MV-4-11 (cell line): ENCODE results near the gene LGMN.
A peak's percentile ranks its signal among the peaks of the same experiment; 100 is the strongest.
"Not testable (repeated sequence)": the region's sequence is repeated elsewhere in the genome, so short reads cannot be mapped to it uniquely, and the experiment has no call there.

Experiments
- DNase-seq: peaks from one replicate; lab custom pipeline; 2025; lab: John Stamatoyannopoulos, UW

LGMN gene

DNA sequence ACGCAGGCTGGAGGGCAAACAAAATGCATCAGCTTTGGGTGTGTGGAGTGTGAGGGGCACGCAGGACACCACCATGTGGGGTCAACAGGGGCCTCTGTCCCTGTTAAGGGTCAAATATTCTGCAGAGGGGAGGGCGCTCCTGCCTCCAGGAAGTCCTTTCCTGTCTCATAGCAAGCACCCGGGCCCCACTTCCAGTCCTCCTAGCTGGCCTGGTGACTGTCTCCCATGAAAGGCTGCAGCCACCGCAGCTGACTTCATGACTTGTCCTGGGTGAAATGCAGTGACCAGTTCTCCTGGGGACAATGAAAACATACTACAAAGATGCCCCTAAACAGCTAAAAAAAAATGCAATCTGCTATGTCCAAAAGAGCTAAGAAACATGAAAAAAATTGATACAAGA is 53.6 kb downstream of the LGMN start:
- DNase-seq: no peak

DNA sequence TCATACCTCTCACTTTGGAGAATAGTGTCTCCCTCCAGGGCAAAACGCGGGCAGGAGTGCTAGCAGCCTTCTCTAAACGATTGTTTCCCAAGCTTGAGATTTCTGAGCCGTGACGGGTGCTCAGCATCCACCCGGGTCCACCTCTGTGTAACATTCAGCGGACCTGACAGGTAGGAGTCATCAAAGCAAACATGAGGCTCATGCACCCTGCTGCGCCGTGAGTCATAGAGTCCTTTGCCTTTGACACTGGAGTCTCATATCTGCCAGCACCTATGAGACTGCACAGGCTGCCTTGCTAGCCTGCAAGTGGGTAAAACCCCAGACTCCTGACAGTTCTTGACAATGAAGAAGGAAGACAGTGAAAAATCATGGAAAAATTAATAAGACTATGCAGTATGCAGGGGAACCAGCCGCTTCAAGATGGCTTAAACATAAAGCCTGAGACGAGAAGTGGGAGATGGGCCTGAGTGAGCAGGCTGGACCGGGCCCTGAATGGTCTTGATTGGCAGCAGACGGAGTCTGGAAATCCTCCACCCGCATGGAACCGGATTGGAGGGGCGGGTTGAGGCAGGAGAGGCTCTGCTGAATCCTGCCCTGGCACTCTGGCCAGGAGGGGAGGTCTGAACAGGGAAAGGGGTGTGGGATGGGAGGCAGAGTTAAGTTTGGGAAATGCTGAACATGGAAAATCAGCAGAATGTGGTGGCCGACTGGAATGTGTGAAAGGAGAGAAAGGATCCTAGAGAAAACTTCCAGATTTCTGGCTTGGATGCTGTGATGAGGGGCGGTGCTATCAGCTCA is 54.2 kb downstream of the LGMN start:
- no peak for DNase-seq

DNA sequence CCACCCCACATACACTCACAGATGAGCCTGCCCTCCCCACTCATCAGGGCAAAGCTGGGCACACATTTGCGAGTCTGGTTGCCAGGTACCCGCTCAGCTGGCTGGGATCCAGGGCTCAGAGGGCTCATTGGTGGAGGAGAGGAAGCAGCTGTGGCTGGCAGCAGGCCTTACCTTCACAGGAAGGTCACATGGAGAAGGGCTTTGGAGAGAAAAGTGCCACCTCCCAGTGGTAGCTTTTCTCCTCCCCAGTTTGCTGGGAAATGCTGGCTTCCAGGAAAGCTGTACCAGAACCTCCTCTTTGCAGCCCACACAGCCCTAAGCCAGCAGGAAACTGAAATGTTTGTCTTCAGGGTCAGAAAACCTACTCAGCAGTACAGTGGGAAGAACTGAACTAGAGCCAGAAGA is 55.6 kb downstream of the LGMN start:
- DNase-seq: no peak

DNA sequence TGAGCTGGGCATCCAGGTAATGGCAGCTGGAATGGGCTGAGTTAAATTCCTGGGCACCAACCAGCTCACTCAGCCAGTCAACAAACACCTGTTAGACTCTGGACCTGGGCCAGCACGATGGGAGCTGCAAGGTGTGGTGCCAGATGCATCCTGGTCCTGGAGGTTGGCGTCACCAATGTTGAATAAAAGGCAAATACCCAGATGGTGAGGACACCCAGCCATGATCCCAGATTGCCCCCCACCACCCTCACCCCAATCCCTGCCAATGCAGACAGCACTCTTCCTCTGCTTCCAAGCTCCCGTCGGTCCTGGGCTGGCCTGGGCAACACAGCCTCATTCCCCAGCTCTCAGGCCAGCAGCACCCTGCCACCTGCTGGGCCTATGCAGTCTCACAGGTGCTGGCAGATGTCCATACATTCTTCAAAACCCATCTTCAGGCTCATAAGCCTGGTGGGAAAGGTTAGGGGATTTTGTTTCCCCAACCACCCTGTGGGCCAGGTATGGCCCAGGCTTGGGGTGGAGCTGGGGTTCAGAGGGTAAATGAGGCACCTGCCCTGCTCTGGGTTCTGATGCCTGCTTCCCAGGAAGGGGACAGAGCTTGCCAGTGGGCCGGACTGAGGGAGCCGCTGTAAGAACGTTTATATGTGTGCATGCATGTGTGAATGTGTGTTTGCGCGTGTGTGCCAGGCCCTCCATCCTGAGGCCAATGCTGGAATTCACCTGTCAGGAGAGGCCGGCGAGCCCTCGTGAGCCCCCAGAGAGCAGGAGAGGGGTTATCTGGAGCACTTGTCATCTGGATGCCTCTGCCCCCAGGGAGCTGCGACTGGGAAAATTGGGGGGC is 58.0 kb downstream of the LGMN start:
- DNase-seq: peak; percentile 20

DNA sequence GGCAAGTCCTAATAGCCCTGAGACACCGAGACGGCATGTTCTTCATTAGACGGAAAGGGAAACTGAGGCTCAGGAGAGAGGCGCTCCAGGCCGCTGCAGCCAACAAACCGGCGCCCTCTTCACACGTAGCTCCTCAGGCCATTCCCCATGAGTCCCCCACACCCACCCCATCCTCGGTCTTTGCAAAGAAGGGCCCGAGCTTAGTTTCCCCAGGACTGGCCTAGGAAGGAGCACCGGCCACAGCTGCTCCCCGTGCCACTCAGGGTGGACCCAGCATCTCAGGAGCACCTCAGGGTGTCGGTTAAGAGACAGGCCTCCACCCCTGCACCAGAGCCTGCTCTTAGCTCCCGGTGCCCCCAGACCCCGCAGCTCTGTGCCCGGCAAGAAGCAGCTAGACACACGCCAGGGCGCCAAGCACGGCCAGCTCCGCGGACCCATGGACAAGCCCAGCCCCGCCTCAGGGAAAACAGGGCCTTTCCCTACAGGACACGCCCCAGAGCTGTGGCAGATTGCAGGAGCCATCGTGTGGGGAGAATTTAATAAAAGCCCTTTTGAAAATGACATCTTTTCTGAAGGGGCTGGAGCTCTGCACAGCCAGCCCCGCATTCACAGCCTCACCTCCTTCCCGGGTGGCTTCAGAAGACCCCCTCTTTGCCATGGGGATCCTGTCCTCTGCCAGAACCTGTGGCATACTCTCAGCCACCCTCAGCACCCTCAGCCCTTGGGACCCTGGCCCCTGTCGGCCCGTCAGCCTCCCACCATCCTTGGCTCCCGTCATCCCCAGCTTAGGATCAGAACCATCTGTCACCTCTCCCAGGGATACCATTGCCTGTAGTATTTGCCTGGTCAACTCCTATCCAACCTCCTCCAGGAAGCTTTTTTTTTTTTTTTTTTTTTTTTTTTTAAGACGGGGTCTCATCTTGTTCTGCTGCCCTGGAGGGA is 59.7 kb downstream of the LGMN start:
- DNase-seq: no peak

DNA sequence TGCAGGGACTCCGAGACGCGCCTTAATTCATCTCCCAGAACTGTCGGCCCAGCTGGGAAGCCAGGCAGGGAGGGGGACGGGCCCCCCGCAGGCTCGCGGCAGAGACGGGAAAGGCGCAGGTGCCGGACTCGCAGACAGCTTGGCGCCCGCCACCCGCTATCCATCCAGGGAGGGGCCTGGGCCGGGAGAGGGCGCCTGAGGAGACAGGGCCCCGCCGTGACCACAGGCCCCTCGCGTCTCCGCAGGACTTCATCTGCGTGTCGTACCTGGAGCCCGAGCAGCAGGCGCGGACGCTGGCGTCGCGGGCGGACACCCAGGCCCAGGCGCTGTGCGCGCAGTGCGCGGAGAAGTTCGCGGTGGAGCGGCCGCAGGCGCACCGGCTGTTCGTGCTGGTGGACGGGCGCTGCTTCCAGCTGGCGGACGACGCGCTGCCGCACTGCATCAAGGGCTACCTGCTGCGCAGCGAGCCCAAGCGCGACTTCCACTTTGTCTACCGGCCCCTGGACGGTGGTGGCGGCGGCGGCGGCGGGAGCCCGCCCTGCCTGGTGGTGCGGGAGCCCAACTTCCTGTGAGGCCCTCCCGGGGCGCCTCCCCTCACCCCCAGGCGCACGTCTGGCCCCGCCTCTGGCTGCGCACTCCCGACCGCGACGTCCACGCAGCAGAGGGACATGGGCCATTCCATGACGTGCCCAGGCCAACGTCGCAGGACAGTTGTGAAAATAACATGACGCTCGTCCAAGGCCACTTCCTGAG is 60.6 kb downstream of the LGMN start:
- DNase-seq: no peak

DNA sequence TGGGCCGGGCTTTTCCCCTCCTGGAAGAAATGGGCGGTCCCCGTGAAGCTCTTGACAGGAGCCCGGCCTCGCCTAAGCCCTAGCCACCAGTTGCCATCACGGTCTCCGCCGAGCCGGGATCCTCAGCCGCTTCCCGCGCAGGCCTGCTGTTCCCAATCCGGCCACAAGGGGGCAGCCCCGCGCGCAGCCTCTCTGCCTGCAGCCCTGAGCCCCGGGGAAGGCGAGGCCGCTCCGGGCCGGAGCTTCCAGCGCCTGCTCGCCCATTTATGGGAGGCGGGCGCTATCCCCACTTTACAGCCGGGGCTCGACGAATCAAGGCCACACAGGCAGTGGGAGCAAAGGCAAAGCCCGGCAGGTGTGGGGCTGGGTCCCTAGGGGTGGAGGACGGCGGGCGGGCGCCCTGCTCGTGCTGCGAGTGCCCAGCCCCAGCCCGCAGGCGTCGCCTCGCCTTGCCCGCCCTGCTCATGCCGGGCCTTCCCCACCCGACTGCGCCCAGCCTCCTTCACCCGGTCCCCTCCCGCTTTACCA is 61.5 kb downstream of the LGMN start:
- DNase-seq: no peak

DNA sequence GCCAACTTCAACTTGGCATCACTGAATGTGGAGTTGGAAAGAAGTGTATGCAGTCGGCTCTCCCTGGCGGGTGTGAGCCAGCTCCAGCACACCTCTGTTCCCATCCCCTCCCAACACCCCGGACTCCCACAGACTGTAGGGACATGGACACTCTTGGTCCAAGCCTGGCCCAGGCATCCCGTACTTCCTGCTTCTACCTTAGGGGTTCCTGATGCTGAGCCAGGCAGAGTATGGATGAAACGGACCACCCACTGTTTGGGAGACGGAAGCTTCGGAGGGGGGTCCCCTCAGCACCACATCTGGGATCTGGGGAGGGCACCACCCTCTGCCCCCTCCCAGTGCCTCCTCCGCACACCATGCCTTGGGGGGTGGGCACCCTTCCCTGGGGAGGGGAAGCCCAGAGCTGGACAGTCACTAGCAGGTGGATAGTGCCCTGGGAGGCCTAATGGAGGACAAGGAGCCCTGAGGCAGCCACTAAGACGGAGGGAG is 62.0 kb downstream of the LGMN start:
- DNase-seq: no peak

DNA sequence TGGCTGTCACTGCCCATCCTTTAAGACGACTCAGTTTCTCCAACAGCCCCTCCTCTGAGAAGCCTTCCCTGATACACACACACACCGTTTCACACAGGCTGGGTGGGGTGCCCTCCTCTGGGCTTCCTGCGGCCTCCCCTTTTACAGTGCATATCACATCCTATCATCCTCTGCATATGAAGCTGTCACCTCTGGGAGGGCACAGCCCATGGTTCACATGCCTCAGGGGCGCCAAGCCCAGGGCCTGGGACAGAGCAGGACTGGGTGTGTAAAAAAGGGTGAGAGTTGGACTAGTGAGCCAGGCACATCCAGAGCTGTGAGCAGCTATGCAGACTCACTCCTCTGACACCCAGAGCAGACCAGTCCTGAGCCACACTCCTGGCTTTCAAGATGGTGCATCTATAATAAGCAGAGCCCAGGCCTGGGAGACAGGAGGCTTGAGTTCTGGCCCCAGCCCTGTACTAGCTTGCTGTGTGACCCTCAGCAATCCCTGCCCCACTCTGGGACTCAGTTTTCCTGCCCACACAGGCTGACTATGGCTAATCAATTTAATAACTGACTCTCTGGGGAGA is 62.6 kb downstream of the LGMN start:
- DNase-seq: no peak

DNA sequence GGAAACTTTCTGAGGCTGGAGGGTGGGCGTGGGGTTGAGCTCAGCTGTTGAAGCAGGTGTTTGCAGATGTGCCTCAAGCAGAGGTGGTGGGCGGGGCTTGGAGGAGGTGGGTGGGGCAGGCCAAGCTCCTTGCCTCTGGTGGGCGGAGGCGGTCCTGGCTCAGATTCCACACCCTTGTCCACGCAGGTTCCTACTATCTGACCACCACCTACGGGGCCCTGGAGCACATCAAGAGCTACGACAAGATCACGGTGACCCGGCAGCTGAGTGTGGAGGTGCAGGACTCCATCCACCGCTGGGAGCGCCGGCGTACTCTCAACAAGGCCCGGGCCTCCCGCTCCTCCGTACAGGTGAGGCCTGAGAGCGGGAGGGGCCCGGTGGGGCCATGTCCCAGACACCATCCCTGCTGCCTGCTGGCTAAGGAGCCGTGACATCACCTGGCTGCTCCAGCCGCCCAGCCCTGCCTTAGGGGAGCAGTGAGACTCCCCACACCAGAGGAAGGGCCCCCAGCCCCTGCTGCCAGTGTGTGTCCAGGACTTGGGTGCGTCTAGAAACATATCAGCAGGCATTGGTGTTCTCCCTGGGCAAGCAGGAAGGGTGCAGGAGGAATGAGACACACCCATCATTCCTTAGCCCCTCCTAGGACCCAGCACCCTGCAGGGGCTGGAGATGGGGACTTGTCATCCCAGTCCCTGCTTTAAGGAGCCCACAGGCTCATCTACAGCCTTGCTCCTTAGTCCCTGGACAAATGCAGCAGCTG is 63.4 kb downstream of the LGMN start:
- DNase-seq: no peak

DNA sequence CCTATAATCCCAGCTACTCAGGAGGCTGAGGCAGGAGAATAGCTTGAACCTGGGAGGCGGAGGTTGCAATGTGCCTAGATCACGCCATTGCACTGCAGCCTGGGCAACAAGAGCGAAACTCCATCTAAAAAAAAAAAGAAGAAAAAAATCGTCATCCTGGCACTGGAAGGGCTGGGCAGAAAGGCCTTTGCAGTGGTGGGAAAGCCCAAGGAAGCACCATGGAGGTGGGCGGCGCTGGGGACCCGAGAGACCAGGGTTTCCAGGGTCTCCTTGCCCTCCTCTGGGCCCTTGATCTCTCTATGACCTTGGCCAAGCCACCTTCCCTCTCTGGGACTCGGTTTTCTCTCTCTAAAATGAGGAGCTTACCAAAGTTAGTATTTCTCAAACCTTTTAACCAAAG is 65.4 kb downstream of the LGMN start:
- no peak for DNase-seq

DNA sequence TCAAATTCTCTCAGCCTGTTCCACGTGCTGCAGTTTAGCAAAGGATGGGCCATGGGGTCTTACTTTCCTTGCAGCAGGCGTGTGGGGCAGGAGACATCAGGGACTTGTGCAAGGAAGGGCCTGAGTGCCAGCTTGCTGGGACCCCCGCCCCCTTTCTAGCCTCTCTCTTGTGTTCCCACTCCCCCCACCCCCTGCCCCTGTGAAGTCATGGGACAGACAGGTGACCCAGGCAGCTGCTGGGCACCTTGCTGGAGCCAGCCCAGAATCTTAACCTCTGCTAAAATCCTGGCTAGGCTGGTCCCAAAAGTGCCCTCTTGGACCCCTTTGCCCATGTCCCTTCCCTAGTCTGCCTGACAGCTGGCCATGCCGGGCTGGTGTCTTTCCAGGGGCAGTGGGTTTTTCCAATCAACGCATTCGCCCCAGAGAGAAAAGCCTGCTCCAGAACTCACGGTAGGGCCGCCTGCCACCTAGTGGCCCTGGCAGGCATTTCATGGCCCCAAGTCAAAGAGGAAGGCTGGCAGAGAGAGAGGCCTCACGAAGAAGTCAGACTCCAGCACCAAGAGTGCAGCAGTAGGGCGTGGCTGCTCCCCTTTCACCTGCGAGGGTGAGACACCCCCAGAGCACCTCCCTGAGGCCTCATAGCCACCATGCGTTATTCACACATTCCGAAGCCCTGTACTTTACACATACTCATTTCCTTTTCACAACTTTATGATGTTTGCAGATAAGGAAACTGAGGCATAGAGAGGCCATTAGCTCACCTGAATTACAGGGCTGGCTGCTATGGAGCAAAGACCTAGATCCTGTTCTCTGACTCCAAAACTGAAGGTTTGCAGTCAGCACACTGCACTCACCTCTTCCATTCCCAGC is 67.4 kb downstream of the LGMN start:
- peak; percentile 76 for DNase-seq

DNA sequence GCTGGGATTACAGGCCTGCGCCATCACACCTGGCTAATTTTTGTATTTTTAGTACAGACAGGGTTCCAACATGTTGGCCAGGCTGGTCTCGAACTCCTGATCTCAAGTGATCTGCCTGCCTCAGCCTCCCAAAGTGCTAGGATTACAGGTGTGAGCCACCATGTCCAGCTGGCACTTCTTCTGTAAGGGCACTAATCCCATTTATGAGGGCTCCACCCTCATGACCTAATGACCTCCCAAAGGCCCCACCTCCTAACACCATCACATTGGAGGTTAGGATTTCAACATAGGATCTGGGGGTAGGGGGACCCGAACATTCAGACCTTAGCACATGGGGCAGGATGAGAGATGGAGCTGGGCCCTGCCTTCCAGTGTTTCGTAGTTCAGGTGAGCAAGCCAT is 68.1 kb downstream of the LGMN start:
- DNase-seq: not testable (repeated sequence)

DNA sequence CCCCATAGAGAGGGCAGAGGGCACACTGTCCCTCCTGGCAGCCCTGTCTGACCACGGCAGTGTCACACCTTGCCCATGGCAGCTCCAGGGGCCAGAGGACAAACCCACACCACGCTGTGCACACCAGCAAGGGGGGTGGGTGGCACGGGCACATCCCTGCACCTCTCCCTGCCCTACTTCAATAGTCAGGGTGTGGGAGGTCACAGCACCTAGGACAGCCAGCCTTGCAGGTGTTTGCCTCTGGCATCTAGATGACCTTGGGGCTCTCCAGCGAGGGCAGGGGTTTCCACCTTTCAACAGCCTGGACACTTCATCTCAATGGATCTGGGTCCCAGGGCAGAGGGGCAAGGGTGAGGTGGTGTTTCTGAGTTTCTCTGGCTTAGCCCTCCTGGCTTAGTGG is 69.2 kb downstream of the LGMN start:
- no peak for DNase-seq

DNA sequence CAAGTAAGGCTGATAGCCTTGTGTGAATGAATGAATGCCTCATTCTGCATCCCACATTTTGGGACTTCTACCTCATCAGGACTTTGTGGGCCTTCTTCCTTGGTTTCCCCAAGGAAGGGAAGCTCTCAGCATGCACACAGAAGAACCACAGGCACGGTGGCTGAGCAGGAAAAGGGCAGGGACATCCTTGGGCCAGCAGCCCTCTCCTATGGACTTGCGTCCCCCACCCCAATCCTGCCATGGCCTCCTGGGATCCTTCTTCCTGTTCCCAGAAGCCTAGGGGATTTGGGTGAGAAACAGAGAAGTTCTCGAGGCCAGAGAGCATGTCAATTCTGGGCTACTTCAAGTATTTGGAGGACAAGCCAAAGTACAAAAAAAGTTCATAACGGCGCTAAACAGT is 69.7 kb downstream of the LGMN start:
- DNase-seq: no peak

DNA sequence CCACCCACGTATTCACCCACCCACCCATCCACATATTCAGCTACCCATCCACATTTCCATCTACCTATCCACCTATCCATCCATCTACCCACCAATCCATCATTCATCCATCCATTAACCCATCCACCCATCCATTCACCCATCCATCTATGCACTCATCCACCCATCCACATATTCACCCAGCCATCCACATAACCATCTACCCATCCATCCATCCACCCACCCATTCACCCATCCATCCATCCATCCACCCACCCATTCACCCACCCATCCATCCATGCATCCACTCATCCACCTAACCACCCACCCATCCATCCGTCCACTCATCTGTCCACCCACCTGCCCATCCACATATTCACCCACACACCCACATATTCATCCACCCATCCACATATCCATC is 70.5 kb downstream of the LGMN start:
- DNase-seq: no peak

DNA sequence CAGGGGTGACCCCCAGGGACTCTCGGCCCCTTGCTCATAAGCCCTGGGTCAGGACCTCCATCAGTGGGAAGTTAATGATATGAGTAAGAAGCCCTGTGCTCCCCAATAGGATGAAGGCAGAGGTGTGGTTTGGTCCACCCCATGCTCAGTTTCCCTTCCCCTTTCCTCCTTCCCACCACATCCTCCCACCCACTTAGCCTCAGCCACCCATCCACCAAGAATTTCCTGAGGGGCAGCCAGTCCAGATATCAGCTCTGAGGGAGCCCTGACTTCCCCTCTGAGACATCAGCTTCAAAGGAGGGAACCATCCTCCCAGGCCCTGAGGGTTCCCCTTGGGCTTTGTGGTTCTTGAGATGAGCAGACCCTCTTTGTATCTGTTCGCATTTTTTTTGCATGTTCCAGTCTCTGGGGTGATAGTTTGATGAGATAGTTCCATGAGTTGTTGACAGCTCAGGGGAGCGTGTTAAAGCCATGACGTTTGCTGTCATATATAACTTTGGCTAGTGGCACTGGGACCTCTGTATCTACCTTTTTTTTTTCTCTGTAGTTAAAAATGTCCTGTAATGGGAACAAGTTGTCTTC is 71.2 kb downstream of the LGMN start:
- DNase-seq: peak; percentile 98

DNA sequence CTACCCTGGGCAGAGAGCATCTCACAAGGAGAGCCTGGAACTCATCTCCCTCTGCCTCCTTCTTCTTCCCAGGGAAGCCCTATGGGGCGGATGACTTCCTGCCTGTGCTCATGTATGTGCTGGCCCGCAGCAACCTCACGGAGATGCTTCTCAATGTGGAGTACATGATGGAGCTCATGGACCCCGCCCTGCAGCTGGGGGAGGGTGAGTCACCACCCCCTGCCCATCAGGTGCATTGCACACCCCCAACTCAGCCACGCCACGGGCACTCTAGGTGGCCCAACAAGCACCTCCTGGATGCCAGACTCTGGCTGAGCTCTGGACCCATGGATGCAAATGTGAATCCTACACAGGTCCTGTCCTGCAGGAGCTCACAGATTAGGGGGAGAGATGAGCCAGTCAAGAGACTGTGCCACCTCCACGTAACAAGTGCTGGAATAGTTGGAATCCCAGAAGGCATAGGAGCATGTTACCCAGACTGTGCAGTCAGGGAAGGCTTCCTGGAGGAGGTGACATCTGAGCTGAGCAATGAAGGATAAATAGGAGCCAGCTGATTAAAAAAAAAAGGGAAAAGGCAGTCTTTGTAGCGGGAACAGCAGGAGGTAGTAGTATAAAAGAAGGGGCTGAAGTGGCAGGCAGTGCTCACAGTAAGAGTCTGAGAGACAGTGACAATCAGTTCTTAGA is 71.9 kb downstream of the LGMN start:
- peak; percentile 52 for DNase-seq
